Mesendoderm (in vitro differentiated cells): ENCODE measurements around the gene CCT7.

Experiments
- DNase-seq: peaks from one replicate; pipeline ENCODE4 v3.0.0; 2013
- H2AK5ac ChIP-seq: 2 replicates; pipeline ENCODE4 v1.6.1; 2013; ENCODE audit warnings: low read length, inconsistent platforms
- H2BK120ac ChIP-seq: 2 replicates; pipeline ENCODE4 v1.6.1; 2013; ENCODE audit warnings: low read depth, mild to moderate bottlenecking, low read length, moderate library complexity, mixed read lengths
- H2BK15ac ChIP-seq: replicated peaks from 2 replicates; pipeline ENCODE4 v1.6.1; 2013; ENCODE audit warnings: low read depth, mild to moderate bottlenecking, moderate library complexity
- H2BK5ac ChIP-seq: 2 replicates; pipeline ENCODE4 v1.6.1; 2013; ENCODE audit warnings: low read length, inconsistent platforms
- H3K18ac ChIP-seq: 2 replicates; pipeline ENCODE4 v1.6.1; 2013; ENCODE audit warnings: mild to moderate bottlenecking, low read length, mixed read lengths
- H3K23ac ChIP-seq: one replicate; pipeline ENCODE4 v1.6.1; 2013; ENCODE audit warnings: low read length
- H3K27ac ChIP-seq: 2 replicates; pipeline ENCODE4 v1.5.1; 2013; ENCODE audit warnings: low read depth, mild to moderate bottlenecking, inconsistent platforms, low read length, moderate library complexity
- H3K27me3 ChIP-seq: 2 replicates; pipeline ENCODE4 v1.6.1; 2013; ENCODE audit warnings: low read length, control low read depth, mild to moderate bottlenecking, inconsistent platforms; ENCODE audit not compliant: insufficient read depth, poor library complexity
- H3K36me3 ChIP-seq: 2 replicates; pipeline ENCODE4 v1.6.1; 2013; ENCODE audit warnings: low read length, inconsistent platforms; ENCODE audit not compliant: control insufficient read depth, insufficient read depth
- H3K4ac ChIP-seq: one replicate; pipeline ENCODE4 v1.6.1; 2013; ENCODE audit warnings: low read depth, mild to moderate bottlenecking, low read length, moderate library complexity
- H3K4me1 ChIP-seq: 2 replicates; pipeline ENCODE4 v1.6.1; 2013; ENCODE audit warnings: low read depth, low read length, inconsistent platforms; ENCODE audit not compliant: control insufficient read depth
- H3K4me2 ChIP-seq: 2 replicates; pipeline ENCODE4 v1.6.1; 2013; ENCODE audit warnings: low read length
- H3K4me3 ChIP-seq: 2 replicates; pipeline ENCODE4 v1.5.1; 2013; ENCODE audit warnings: mild to moderate bottlenecking, low read length
- H3K56ac ChIP-seq: one replicate; pipeline ENCODE4 v1.6.1; 2013; ENCODE audit warnings: low read length
- H3K79me1 ChIP-seq: 2 replicates; pipeline ENCODE4 v1.6.1; 2013; ENCODE audit warnings: low read length, inconsistent platforms
- H3K79me2 ChIP-seq: 2 replicates; pipeline ENCODE4 v1.6.1; 2013; ENCODE audit warnings: mild to moderate bottlenecking, low read length; ENCODE audit not compliant: control insufficient read depth, insufficient read depth
- H3K9ac ChIP-seq: 2 replicates; pipeline ENCODE4 v1.6.1; 2013; ENCODE audit warnings: low read length, inconsistent platforms
- H4K5ac ChIP-seq: one replicate; pipeline ENCODE4 v1.6.1; 2013; ENCODE audit warnings: low read length
- H4K8ac ChIP-seq: one replicate; pipeline ENCODE4 v1.6.1; 2013; ENCODE audit warnings: low read depth, mild to moderate bottlenecking, control low read depth, low read length, moderate library complexity
- WGBS: extraction: QIAGEN DNeasy Blood & Tissue Kit; methylation state at CpG from one replicate; pipeline ENCODE4 v1.1.7; 2013; ENCODE audit warnings: low lambda C conversion rate, missing lambda C conversion rate; ENCODE audit not compliant: insufficient coverage; ENCODE audit errors: extremely low coverage; 5-methylcytosine and 5-hydroxymethylcytosine counted together

The CCT7 gene

DNA sequence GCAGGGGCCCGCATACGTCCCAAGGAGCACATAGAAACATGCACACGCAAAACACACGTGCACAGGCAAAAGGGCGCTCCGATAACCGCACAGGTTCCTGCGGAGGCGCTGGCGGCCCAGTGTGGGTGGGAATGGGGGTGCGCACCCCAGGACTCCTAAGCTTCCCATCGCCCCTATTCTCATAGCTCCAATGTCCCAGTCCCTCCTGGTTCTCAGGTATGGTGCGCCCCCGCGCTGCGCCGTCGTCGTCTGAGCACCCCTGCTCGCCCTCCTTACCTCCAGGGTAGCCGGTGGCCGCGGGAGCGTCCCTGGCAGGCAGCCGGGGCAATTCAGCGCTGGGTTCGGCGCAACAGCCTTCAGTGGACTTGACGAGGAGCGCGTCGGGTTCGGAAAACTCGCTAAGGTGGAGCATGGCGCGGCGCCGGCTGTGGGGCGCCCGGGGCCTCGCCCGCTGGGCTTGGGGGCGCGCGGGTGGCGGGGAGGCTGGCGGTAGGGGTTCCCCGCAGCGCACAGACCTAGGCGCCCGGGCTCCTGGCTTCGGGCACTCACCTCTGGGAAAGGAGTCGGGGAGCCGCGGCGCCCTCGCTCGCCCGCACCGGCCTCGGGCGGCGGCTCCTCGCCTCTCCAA is 58.9 kb downstream of the CCT7 start:
- DNase-seq, result no peak
- no peak overlapping the region for H2AK5ac ChIP-seq
- H3K27me3 ChIP-seq, result peaks cover 28% of the 10 kb centered on the region
- no peaks in the 10 kb centered on the region for H3K36me3 ChIP-seq
- H3K79me2 ChIP-seq, result no peaks in the 10 kb centered on the region
- no peak overlapping the region for H3K56ac ChIP-seq
- no peak overlapping the region for H4K5ac ChIP-seq
- H3K23ac ChIP-seq, result no peak overlapping the region
- no peaks in the 10 kb centered on the region for H3K4me1 ChIP-seq
- no peak overlapping the region for H3K18ac ChIP-seq
- no peak overlapping the region for H2BK120ac ChIP-seq
- H3K4ac ChIP-seq, result no peak overlapping the region
- H3K4me3 ChIP-seq, result peak overlapping the region; percentile 19
- peak overlapping the region; percentile 25 for H3K4me2 ChIP-seq
- H3K27ac ChIP-seq, result no peak overlapping the region
- no peak overlapping the region for H2BK15ac ChIP-seq
- no CpG with 5 or more reads among the region's 64 CpGs for WGBS
- H3K79me1 ChIP-seq, result no peaks in the 10 kb centered on the region
- no peak overlapping the region for H2BK5ac ChIP-seq
- no peak overlapping the region for H4K8ac ChIP-seq
- H3K9ac ChIP-seq, result no peak overlapping the region

DNA sequence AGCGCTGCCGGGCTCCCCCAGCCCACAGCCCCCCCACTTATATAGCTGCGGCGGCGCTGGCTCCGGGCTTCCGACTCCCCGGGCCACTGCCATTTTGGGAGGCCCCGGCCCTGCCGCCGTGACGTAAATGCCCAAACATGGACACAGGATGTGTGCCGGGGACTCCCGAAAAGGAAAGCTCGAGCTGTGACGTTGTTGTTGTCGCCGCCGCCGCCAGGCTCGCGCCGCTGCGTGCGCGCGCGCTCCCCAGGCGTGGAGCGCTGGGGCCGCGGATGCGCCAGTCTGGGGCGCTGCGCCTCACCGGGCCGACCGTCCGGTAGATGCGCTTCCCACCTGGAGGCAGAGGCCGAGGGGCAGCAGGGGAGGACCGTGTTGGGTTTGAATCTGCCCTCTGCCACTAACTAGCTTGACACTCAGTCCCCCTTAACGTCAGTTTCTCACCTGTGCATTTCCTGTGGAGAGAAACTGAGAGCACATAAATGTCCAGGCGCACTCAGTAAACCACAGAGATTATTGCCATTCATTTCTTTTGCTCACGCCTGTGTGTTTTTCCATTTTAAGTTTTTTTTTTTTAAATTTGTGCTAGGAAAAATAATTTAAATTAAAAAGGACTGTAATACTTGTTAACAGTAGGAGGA is 59.5 kb downstream of the CCT7 start, which contains the start of gene EGR4:
Gene EGR4 (minus strand): TSS at position 15 of the 638 bp plus-strand sequence. CDS start 231 bp downstream, outside the sequence.
- DNase-seq, result peak; percentile 90
- no peak within 1 kb of the TSS for H3K18ac ChIP-seq
- H3K9ac ChIP-seq, result peak within 1 kb of the TSS; percentile 52
- no peak within 1 kb of the TSS for H3K27ac ChIP-seq
- peak within 1 kb of the TSS; percentile 44 for H3K4me3 ChIP-seq
- no peak within 1 kb of the TSS for H4K5ac ChIP-seq
- H2BK15ac ChIP-seq, result no peak within 1 kb of the TSS
- no peaks in the 10 kb centered on the region for H3K79me1 ChIP-seq
- no peak within 1 kb of the TSS for H2BK5ac ChIP-seq
- no peak within 1 kb of the TSS for H2AK5ac ChIP-seq
- no CpG with 5 or more reads among the region's 45 CpGs for WGBS
- H2BK120ac ChIP-seq, result no peak within 1 kb of the TSS
- H3K36me3 ChIP-seq, result no peaks in the 10 kb centered on the region
- no peaks in the 10 kb centered on the region for H3K4me1 ChIP-seq
- H3K79me2 ChIP-seq, result no peaks in the 10 kb centered on the region
- H3K56ac ChIP-seq, result peak within 1 kb of the TSS; percentile 75
- H3K27me3 ChIP-seq, result peaks cover 27% of the 10 kb centered on the region
- H4K8ac ChIP-seq, result no peak within 1 kb of the TSS
- peak within 1 kb of the TSS; percentile 79 for H3K4me2 ChIP-seq
- H3K23ac ChIP-seq, result no peak within 1 kb of the TSS
- no peak within 1 kb of the TSS for H3K4ac ChIP-seq

DNA sequence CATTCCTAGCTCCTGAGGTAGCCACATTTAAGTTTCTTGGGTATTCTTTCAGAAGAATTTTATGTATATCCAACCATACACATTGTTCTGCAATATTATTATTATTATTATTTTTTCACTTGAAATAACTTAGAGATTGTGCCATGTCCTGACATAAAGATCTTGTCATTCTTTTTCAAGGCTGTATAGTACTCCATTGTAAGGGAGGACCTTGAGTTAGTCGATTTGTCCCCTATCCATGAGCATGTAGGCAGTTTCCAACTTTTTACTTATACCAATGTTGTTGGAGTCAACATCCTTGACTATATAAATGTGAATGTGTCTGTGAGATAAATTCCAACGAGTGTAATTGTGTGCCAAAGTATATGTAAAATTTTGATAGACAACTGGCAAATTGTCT is 60.1 kb downstream of the CCT7 start:
- Histone ChIP-seq H3K4me1 (no peaks in the 10 kb centered on the region), H3K4me2 (no peak overlapping the region), H3K18ac (no peak overlapping the region), H3K4me3 (no peak overlapping the region), H2AK5ac (no peak overlapping the region), H2BK5ac (no peak overlapping the region), H3K23ac (no peak overlapping the region), H3K9ac (no peak overlapping the region), H4K5ac (no peak overlapping the region), H2BK120ac (no peak overlapping the region), H3K56ac (no peak overlapping the region), H2BK15ac (no peak overlapping the region), H3K36me3 (no peaks in the 10 kb centered on the region), H3K79me2 (no peaks in the 10 kb centered on the region), H4K8ac (no peak overlapping the region), H3K4ac (no peak overlapping the region), H3K27me3 (peaks cover 27% of the 10 kb centered on the region), H3K79me1 (no peaks in the 10 kb centered on the region), H3K27ac (no peak overlapping the region)
- DNase-seq, result no peak
- WGBS, result no CpG with 5 or more reads among the region's 2 CpGs

- H3K9ac ChIP-seq, result no peak overlapping the region
- H3K79me1 ChIP-seq, result no peaks in the 10 kb centered on the region
- H3K4me1 ChIP-seq, result no peaks in the 10 kb centered on the region
- H3K36me3 ChIP-seq, result no peaks in the 10 kb centered on the region
- H4K8ac ChIP-seq, result no peak overlapping the region
- no peak overlapping the region for H4K5ac ChIP-seq
- no peak overlapping the region for H2AK5ac ChIP-seq
- H2BK15ac ChIP-seq, result no peak overlapping the region
- H3K79me2 ChIP-seq, result no peaks in the 10 kb centered on the region
- no peak overlapping the region for H3K4me3 ChIP-seq
- H2BK5ac ChIP-seq, result no peak overlapping the region
- no peak overlapping the region for H3K18ac ChIP-seq
- no peak overlapping the region for H3K56ac ChIP-seq
- H3K4me2 ChIP-seq, result no peak overlapping the region
- no peak overlapping the region for H3K27ac ChIP-seq
- H2BK120ac ChIP-seq, result no peak overlapping the region
- WGBS, result no CpG with 5 or more reads among the region's 5 CpGs
- H3K4ac ChIP-seq, result no peak overlapping the region
- peaks cover 24% of the 10 kb centered on the region for H3K27me3 ChIP-seq
- H3K23ac ChIP-seq, result no peak overlapping the region
- no peak for DNase-seq
These were observed 61.8 kb downstream of the CCT7 start for GRCh38 chr2:73295751-73296400.

GRCh38 chr2:73297151-73297559 is 63.0 kb downstream of the CCT7 start:
- Histone ChIP-seq H2BK5ac (no peak overlapping the region), H3K23ac (no peak overlapping the region), H3K27me3 (peaks cover 14% of the 10 kb centered on the region), H3K4me3 (no peak overlapping the region), H3K18ac (no peak overlapping the region), H3K27ac (no peak overlapping the region), H3K56ac (no peak overlapping the region), H3K4me1 (no peaks in the 10 kb centered on the region), H3K4me2 (no peak overlapping the region), H3K4ac (no peak overlapping the region), H4K8ac (no peak overlapping the region), H3K79me2 (no peaks in the 10 kb centered on the region), H3K79me1 (no peaks in the 10 kb centered on the region), H2BK15ac (no peak overlapping the region), H2AK5ac (no peak overlapping the region), H3K9ac (no peak overlapping the region), H2BK120ac (no peak overlapping the region), H3K36me3 (no peaks in the 10 kb centered on the region), H4K5ac (no peak overlapping the region)
- WGBS, result no CpG with 5 or more reads among the region's 2 CpGs
- DNase-seq, result no peak
